GM18519 (cell line): ENCODE results near the gene FSD1.
"Not testable (repeated sequence)": the region's sequence is repeated elsewhere in the genome, so short reads cannot be mapped to it uniquely, and the experiment has no call there.

Experiments used
- ATAC-seq: cut with Tn5 transposase; IDR thresholded peaks from one replicate; pipeline ENCODE4 v1.9.1; 2021; ENCODE audit warnings: mild to moderate bottlenecking, moderate library complexity; ENCODE audit not compliant: unreplicated experiment, low FRiP score

The FSD1 gene

DNA sequence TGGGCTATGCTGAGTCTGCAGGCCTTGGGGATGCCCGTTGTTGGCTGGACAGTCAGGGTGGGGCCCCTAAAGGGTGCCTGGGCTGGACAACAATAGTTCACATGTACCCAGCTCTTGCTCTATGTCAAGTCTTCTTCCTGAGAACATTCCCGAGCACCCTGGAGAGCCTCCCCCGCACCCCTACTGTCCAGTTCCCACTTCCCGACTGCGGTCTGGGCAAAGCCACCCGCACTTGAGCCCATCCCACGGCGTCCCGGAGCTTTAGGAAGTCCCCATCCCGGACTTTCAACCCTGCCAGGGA is 37.9 kb downstream of the FSD1 start:
- ATAC-seq: no peak

GRCh38 chr19:4342615-4343369 is 38.4 kb downstream of the FSD1 start:
- peak; percentile 79 for ATAC-seq

DNA sequence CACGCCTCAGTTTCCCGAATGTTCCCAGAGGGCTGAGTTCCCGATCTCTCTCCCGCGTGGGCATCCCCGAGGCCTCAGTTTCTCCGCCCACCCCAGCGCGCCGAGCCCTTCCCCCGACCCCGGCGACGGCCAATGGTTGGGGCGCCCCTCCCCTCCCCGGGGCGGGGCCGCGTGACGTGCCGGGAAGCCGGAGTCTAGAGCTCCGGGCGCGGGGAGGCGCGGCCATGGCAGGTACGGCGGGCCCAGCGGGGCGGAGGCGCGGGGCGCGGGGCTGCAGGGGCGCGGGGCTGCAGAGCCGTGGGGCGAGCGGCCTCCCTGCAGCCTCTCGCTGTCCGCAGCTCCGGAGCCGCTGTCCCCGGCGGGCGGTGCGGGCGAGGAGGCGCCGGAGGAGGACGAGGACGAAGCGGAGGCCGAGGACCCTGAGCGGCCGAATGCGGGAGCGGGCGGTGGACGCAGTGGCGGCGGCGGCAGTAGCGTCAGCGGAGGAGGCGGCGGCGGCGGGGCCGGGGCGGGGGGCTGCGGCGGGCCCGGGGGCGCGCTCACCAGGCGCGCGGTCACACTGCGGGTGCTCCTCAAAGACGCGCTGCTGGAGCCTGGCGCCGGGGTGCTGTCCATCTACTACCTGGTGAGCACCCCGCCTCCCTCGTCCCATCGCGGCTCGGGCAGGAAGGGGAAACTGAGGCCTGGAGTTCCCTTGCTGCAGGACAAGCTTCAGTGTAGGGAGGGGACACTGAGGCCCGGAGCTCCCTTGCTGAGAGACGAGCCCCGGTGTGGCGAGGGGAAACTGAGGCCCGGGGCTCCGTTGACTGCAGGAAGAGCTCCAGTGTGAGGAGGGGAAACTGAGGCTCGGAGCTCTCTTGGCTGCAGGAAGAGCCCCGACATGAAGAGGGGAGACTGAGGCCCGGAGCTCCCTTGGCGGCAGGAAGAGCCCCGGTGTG is 39.2 kb downstream of the FSD1 start, which contains the start of gene MPND:
Gene MPND, plus strand, starts transcription at position 193 of the 938 bp plus-strand sequence. Its CDS starts 32 bp downstream, at position 225.
- peak; percentile 33 for ATAC-seq

- no peak for ATAC-seq
Measured at GRCh38 chr19:4345342-4346019, 41.1 kb downstream of the FSD1 start.

DNA sequence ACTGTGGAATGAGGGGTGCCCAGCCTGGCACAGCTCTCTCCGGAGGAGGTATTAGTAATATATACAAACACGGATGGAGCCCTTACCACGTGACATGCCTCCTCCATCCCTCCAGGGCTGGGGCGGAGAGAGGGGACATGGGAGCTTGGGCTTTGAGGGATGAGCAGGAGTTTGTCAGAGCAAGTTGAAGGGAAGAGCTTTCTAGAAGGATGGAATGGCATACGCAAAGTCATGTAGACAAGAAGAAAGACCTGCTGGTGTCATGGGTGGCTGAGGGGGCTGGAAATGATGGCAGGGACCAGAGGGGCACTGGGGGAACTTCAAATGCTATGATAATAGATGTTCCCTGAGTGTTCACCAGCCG is 41.6 kb downstream of the FSD1 start:
- ATAC-seq: no peak

DNA sequence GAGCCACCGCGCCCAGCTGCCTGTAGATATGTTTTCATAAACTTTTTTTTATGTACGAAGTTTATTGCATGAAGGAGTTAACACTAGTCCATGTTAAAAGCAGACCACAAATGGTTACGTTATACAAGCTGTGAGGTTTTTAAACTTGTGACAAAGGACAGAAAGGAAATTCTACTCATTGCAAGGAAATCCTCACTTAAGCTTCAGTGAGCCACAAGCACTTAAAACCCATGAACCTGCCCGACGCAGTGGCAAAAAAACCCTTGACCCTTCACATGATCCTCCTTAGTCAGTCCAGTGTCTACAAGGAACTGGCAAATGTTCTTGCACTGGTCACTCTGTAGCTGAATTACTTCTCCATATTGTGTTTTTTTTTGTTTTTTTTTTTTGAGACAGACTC is 43.1 kb downstream of the FSD1 start:
- no peak for ATAC-seq

- not testable (repeated sequence) for ATAC-seq
Measured at GRCh38 chr19:4349225-4349624, 44.8 kb downstream of the FSD1 start.

- ATAC-seq: no peak
Measured at GRCh38 chr19:4350111-4350510, 45.7 kb downstream of the FSD1 start.

DNA sequence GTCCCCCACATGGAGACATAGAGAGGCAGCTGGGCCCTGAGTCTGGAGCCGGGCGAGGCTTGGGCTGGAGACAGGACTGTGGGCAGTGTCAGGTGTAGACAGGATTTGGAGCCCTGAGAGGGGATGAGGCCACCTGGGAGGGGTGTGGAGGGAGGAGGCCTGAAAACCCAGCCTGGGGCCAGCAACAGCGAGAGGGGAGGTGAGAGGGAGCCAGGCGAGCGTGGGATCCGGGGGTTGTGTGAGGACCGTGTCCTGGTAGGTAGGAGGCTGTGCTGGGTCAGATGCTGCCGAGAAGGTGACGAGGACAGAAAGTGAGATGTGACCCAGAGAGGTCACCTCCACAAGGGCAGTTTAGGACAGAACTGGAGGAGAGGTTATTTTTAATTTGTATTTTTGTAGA is 46.3 kb downstream of the FSD1 start:
- no peak for ATAC-seq

GRCh38 chr19:4352701-4353121 is 48.3 kb downstream of the FSD1 start:
- no peak for ATAC-seq

- no peak for ATAC-seq
Measured at GRCh38 chr19:4354282-4354681, 49.9 kb downstream of the FSD1 start.

- no peak for ATAC-seq
Measured at GRCh38 chr19:4354897-4355296, 50.5 kb downstream of the FSD1 start.

DNA sequence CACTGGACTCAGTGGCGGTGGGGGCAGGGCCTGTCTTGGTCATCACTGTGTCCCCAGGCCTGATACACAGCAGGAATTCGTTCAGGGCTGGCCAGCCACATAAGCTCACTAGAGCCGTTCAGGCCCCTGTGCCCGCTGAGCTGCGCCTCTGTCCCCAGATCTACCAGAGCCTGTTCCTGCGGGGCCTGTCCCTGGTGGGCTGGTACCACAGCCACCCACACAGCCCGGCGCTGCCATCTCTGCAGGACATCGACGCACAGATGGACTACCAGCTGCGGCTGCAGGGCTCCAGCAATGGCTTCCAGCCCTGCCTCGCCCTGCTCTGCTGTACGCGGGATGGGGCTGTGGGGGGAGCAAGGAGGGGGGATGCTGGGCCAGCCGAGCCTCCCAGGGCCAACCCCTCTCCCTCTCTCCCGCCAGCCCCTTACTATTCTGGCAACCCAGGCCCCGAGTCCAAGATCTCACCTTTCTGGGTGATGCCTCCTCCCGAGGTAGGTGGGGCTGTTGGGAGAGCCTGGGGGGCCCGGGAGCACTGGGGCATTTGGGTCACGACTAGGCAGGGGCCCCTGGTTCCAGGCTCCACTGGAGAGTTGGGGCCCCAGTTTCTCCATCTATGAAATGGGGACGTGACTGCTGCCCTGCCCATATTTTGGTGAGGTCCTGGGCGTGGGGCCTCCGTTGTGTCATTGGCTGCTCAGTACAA is 52.8 kb downstream of the FSD1 start:
- ATAC-seq: no peak

- ATAC-seq: no peak
Measured at GRCh38 chr19:4357921-4358326, 53.5 kb downstream of the FSD1 start.

DNA sequence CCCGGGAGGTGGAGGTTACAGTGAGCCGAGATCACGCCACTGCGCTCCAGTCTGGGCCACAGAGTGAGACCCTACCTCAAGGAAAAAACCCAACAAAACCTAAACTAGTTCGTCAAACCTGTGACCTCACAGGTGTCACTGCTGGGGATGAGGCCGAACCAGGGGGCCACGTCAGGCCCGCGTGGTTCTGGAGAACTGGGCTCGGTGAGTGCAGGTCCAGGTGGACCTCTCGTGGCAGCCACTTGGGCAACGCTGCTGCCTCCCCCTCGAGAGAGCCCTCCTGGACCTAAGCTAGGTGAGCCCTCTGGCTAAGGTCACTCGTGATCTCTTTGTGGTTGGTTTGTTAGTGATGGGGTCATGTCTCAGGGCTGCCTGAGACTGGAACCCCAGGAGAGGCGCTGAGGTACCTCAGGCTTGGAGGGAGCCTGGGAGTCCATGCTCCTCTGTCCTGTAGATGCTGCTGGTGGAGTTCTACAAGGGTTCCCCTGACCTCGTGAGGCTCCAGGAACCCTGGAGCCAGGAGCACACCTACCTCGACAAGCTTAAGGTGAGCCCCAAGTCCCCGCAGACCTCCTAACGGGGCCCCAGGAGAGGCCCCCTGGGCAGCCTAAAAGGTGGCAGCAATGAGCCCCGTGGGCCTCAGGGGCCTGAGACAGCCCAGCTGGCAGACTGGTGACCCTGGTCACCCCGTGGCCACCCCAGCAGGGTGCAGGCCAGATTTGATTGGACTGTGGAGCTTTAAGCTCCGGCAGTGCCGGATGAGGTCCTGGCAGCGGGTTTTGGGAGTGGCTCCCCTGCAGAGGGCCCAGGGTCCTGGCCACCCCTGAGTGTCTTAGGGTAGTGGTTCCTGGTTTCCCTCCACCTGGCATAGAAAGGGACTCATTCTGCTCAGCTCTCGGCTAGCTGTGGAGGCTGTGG is 54.6 kb downstream of the FSD1 start:
- no peak for ATAC-seq

DNA sequence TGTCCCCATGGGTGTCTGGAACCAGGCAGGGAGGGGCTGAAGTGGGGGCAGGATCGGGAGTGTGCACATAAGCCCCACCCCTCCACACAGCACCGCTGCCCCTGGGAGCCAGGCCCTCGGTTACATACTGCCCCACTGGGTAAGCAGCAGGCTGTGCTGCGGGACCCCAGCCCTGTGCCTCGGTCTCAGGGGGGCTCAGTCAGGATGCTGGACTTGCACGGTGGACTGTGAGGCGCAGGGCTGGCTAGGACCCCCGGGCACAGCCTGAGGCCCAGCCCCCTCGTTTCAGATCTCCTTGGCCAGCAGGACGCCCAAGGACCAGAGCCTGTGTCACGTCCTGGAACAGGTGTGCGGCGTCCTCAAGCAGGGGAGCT is 55.2 kb downstream of the FSD1 start:
- no peak for ATAC-seq

DNA sequence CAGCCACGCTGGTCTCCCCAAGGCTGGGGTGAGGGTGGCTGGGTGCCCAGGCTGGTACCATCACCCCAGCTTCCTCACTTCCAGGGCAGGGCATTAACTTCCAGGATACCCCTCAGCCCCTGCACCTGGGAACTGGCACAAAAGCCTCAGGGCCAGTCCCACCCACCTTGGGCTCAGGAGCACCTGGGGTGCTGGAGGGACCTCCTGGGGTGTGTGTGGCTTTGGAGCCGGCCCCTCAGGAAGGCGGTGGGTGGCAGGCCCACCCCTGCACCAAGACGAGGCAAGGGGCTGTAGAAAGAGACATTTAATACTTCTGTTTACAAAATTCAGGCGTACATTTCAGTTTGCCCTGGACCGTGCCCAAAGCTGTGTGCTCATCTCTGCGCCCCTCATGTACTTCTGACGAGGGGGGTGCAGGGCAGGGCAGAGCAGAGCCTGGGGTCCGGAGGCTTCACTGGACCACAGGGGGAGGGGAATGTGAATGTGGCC is 55.7 kb downstream of the FSD1 start:
- ATAC-seq: no peak

DNA sequence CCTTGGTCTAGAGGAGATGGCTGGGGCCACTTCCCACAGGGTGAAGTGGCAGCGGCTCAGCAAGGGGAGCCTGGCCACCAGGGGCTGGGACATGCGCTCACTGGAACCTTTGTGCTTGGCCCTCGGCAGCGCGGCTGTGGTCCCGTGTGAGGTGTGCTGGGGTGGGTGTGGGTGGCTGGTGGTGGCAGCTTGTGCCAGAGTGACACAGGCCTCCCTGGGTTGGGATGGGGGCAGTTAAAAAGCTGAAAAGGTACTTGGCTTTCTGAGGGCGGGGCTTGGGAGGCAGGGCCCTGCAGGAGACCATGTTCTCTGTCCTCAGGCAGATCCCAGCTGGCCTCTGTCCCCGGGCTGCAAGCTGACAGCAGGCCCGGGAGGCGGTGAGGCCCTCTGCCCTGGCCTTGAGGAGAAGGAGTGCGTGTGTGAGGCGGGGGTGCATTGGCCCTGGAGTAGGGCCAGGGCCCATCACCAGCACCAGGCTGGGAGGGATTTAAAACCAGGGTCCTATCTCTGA is 56.3 kb downstream of the FSD1 start:
- ATAC-seq: no peak
